ENCODE data around the gene KLHL12.
A peak's percentile ranks its signal among the peaks of the same experiment; 100 is the strongest.

The KLHL12 gene

GRCh38 chr1:202926581-202927491, at the start of gene KLHL12:
Gene KLHL12, minus strand, starts transcription at chr1:202927234. Its CDS starts 2,072 bp downstream, at chr1:202925162.
- DNase-seq (ENCODE audit: low read depth), result peak; percentile 96

GRCh38 chr1:202976633-202977032, 49.6 kb upstream of the KLHL12 start:
- no peak for DNase-seq (ENCODE audit: low read depth)

GRCh38 chr1:202974856-202975255, 47.8 kb upstream of the KLHL12 start:
- no peak for DNase-seq (ENCODE audit: low read depth)

GRCh38 chr1:202972046-202972445, 45.0 kb upstream of the KLHL12 start:
- DNase-seq (ENCODE audit: low read depth), result no peak

- peak; percentile 69 for DNase-seq (ENCODE audit: low read depth)
Measured at GRCh38 chr1:202968895-202969295, 41.9 kb upstream of the KLHL12 start.

- no peak for DNase-seq (ENCODE audit: low read depth)
Measured at GRCh38 chr1:202968351-202968750, 41.3 kb upstream of the KLHL12 start.

GRCh38 chr1:202967684-202968281, 40.7 kb upstream of the KLHL12 start:
- peak; percentile 4 for DNase-seq (ENCODE audit: low read depth)

- no peak for DNase-seq (ENCODE audit: low read depth)
Measured at GRCh38 chr1:202966006-202966898, 39.2 kb upstream of the KLHL12 start.

- DNase-seq (ENCODE audit: low read depth), result peak; percentile 30
Measured at GRCh38 chr1:202965422-202965821, 38.4 kb upstream of the KLHL12 start.

GRCh38 chr1:202964791-202965410, 37.9 kb upstream of the KLHL12 start:
- DNase-seq (ENCODE audit: low read depth), result peak; percentile 67

GRCh38 chr1:202961220-202961880, 34.3 kb upstream of the KLHL12 start:
- DNase-seq (ENCODE audit: low read depth), result no peak

- DNase-seq (ENCODE audit: low read depth), result peak; percentile 72
Measured at GRCh38 chr1:202959276-202959620, 32.2 kb upstream of the KLHL12 start.

- DNase-seq (ENCODE audit: low read depth), result no peak
Measured at GRCh38 chr1:202958544-202959275, 31.7 kb upstream of the KLHL12 start.

GRCh38 chr1:202957733-202958543, 30.9 kb upstream of the KLHL12 start, which contains the start of gene ADIPOR1:
Gene ADIPOR1, minus strand, starts transcription at chr1:202958312. Its CDS starts 7,242 bp downstream, at chr1:202951070.
- peak; percentile 86 for DNase-seq (ENCODE audit: low read depth)

GRCh38 chr1:202956969-202957368, 29.9 kb upstream of the KLHL12 start:
- no peak for DNase-seq (ENCODE audit: low read depth)

GRCh38 chr1:202954057-202954745, 27.2 kb upstream of the KLHL12 start:
- no peak for DNase-seq (ENCODE audit: low read depth)

GRCh38 chr1:202953392-202953791, 26.4 kb upstream of the KLHL12 start:
- no peak for DNase-seq (ENCODE audit: low read depth)

GRCh38 chr1:202952818-202953217, 25.8 kb upstream of the KLHL12 start:
- peak; percentile 31 for DNase-seq (ENCODE audit: low read depth)

- DNase-seq (ENCODE audit: low read depth), result no peak
Measured at GRCh38 chr1:202952099-202952498, 25.1 kb upstream of the KLHL12 start.

Measured in EH (cell line).